Erythroblast (primary cell): ENCODE measurements around the gene FDX2.

Source experiments
- DNase-seq, 2 experiments: peaks; one replicate each; lab custom pipeline; 2025; lab: John Stamatoyannopoulos, UW
- GATA1 ChIP-seq: IDR thresholded peaks from 2 replicates; pipeline ENCODE4 v1.6.1; 2011; ENCODE audit warnings: low read depth, mild to moderate bottlenecking, control low read depth, low read length, moderate library complexity
- POLR2A ChIP-seq: IDR thresholded peaks from 2 replicates; pipeline ENCODE4 v1.6.1; 2011; ENCODE audit warnings: mild to moderate bottlenecking, low read length

The FDX2 gene

GRCh38 chr19:10271543-10272086 lies 44.2 kb downstream of the FDX2 start:
- no peak for DNase-seq
- no peak for TF ChIP-seq GATA1
- TF ChIP-seq POLR2A, result no peak

GRCh38 chr19:10270616-10271394 lies 45.0 kb downstream of the FDX2 start, which contains the start of gene ICAM1:
Gene ICAM1 (plus strand): TSS chr19:10271120. CDS start chr19:10271160, 40 bp downstream.
- TF ChIP-seq GATA1 (no peak), POLR2A (peak; percentile 38)
- DNase-seq, result peak; percentile 48 to 57

DNA sequence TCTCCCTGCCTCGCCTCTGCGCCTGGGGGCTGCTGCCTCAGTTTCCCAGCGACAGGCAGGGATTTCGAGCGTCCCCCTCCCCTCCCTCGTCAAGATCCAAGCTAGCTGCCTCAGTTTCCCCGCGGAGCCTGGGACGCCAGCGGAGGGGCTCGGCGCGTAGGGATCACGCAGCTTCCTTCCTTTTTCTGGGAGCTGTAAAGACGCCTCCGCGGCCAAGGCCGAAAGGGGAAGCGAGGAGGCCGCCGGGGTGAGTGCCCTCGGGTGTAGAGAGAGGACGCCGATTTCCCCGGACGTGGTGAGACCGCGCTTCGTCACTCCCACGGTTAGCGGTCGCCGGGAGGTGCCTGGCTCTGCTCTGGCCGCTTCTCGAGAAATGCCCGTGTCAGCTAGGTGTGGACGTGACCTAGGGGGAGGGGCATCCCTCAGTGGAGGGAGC lies 45.6 kb downstream of the FDX2 start:
- no peak for TF ChIP-seq POLR2A
- TF ChIP-seq GATA1, result no peak
- DNase-seq, result peak; percentile 27 to 57

DNA sequence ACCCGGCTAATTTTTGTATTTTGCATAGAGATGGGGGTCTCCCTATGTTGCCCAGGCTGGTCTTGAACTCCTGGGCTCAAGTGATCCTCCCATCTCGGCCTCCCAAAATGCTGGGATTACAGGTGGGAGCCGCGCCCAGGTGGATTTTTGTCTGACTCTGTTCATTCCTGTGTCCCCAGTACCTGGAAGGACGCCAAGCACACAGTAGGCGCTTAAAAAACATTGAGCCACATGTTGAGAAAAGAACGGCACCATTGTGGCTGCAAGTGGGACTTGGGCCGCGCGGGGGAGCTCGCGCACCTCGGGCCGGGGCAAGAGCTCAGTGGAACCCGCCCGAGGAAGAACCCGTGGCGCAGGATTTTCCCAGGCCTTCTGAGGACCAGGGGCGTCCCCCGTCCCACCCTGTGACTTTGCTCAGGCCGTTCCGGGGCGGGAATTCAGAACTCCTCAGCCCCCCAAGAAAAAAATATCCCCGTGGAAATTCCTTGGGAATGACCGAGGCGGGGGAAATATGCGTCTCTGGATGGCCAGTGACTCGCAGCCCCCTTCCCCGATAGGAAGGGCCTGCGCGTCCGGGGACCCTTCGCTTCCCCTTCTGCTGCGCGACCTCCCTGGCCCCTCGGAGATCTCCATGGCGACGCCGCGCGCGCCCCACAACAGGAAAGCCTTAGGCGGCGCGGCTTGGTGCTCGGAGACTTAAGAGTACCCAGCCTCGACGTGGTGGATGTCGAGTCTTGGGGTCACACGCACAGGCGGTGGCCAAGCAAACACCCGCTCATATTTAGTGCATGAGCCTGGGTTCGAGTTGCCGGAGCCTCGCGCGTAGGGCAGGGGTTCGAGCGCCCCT lies 46.3 kb downstream of the FDX2 start:
- DNase-seq, result peak; percentile 82 to 91
- no peak for TF ChIP-seq GATA1
- no peak for TF ChIP-seq POLR2A

DNA sequence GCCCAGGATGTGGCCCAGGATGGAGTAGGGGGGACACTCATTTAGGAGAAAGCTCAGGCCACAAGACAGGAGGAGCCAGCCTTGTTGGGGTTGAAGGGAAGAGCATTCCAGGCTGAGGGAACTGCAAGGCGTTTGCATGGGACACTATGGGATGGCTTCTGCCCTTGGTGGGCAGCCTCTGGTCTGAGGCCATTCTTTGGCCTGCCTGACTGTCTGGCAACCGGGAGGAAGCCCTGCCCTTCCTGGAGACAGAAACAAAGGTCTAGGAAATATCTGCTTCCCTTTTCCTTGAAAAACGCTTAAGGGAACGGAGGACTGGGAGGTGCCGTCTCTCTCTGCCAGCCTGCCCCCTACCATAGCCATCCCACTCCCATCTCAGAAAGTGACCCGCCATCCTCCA lies 47.7 kb downstream of the FDX2 start:
- DNase-seq, result no peak
- no peak for TF ChIP-seq GATA1
- no peak for TF ChIP-seq POLR2A

DNA sequence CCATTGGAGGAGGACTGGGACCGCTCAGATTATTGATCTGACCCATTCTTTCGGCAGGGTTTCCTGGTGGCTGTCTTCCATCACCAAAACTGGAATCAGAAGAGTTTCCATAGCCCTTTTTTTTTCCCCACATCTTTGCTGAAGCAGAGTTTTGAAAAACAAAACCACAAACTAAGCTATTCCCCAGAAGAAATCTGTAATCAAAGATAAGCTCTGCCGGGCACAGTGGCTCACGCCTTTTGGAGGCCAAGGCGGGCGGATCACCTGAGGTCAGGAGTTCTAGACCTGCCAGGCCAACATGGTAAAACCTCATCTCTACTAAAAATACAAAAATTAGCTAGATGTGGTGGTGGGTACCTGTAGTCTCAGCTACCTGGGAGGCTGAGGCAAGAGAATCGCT lies 49.1 kb downstream of the FDX2 start:
- no peak for DNase-seq
- TF ChIP-seq POLR2A (no peak), GATA1 (no peak)

GRCh38 chr19:10262771-10263170 lies 53.0 kb downstream of the FDX2 start:
- DNase-seq, result no peak
- no peak for TF ChIP-seq GATA1
- no peak for TF ChIP-seq POLR2A

DNA sequence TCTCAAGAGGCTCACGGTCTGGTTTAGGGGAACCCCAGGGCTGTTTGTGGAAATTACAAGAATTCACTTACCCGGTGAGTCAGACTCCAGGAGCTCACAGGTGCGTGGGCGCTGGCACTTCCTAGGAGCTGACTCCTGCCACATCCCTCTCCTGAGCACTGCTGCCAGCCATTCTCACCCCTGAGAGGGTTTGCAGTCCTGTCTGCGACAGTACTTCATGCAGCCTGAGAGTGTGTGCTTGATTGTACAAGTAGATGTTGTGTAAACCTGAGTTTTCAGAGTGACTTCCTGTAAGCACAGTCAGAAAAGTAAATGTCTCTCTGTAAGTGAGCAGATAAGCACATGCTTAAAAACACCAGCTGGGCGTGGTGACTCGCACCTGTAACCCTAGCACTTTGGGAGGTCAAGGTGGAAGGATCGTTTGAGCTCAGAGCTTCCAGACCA lies 55.7 kb downstream of the FDX2 start:
- no peak for DNase-seq
- TF ChIP-seq GATA1 (no peak), POLR2A (no peak)
